HepG2 (cell line): ENCODE measurements around the gene NGEF. TPM values are rescaled to one million over a fixed set of nuclear protein-coding genes. Genes with fewer than 3 reads are reported as not detected.

ENCODE experiments used
- ARID3A ChIP-seq: IDR thresholded peaks from 2 replicates; pipeline ENCODE4 v1.6.1; 2012; ENCODE audit warnings: low read depth, low read length, improper control_type of control experiment
- ATAD3A ChIP-seq: sonication (generic); formaldehyde crosslinking; IDR thresholded peaks from 2 replicates; pipeline ENCODE4 v1.4.0; 2020; ENCODE audit warnings: missing genetic modification reagents
- CSRNP2 ChIP-seq: sonication (generic); formaldehyde crosslinking; conservative IDR thresholded peaks from 2 replicates; pipeline ENCODE4 v1.8.0; 2022; ENCODE audit warnings: low read depth, missing genetic modification reagents
- EEA1 ChIP-seq: sonication (generic); formaldehyde crosslinking; IDR thresholded peaks from 2 replicates; pipeline ENCODE4 v1.5.1; 2020; ENCODE audit warnings: mild to moderate bottlenecking, missing genetic modification reagents, borderline replicate concordance
- EED ChIP-seq: sonication (generic); formaldehyde crosslinking; IDR thresholded peaks from 2 replicates; pipeline ENCODE4 v1.5.0; 2020; ENCODE audit warnings: mild to moderate bottlenecking, missing genetic modification reagents
- GLI4 ChIP-seq: sonication (generic); formaldehyde crosslinking; IDR thresholded peaks from 2 replicates; pipeline ENCODE4 v1.5.1; 2020; ENCODE audit warnings: missing genetic modification reagents, mild to moderate bottlenecking, moderate library complexity, borderline replicate concordance
- HOXA7 ChIP-seq: sonication (generic); formaldehyde crosslinking; IDR thresholded peaks from 2 replicates; pipeline ENCODE4 v1.8.1; 2022; ENCODE audit warnings: mild to moderate bottlenecking, missing genetic modification reagents, moderate library complexity
- PHF8 ChIP-seq: sonication (generic); formaldehyde crosslinking; IDR thresholded peaks from 2 replicates; pipeline ENCODE4 v1.5.0; 2020; ENCODE audit warnings: missing genetic modification reagents
- PITX1 ChIP-seq: sonication (generic); formaldehyde crosslinking; IDR thresholded peaks from 2 replicates; pipeline ENCODE4 v1.5.1; 2020; ENCODE audit warnings: mild to moderate bottlenecking, missing genetic modification reagents
- SRSF4 ChIP-seq: fragments of 200-400 bp; formaldehyde crosslinking; IDR thresholded peaks from one replicate; pipeline ENCODE4 v1.6.1; 2018; ENCODE audit warnings: mild to moderate bottlenecking, low read depth, low read length, moderate library complexity; ENCODE audit not compliant: poor library complexity, severe bottlenecking
- THAP11 ChIP-seq: IDR thresholded peaks from 2 replicates; pipeline ENCODE4 v1.6.1; 2016; ENCODE audit warnings: missing biosample characterization, missing genetic modification reagents
- ZKSCAN8 ChIP-seq: IDR thresholded peaks from 2 replicates; pipeline ENCODE4 v1.6.1; 2016; ENCODE audit warnings: borderline replicate concordance, missing genetic modification reagents, missing compliant biosample characterization
- ZNF280D ChIP-seq: sonication (generic); formaldehyde crosslinking; IDR thresholded peaks from 2 replicates; pipeline ENCODE4 v1.5.1; 2020; ENCODE audit warnings: mild to moderate bottlenecking, missing genetic modification reagents
- polyA plus RNA-seq, 8 experiments: library from polyadenylated mRNA; depleted of rRNA in 3 of 8; stranded (reverse) in 7 of 8; unstranded in 1 of 8; fragments of >200 nt; fragmentation: Illumina TruSeq in 4 of 8; extraction: Trizol in 4 of 8; gene quantifications; 2 replicates each; pipeline versions ENCODE4 v1.2.1 to v1.2.3, GENCODE V29; 2011 to 2016; ENCODE audit warnings: low read depth in 4 of 8, missing spikeins in 1 of 8, mixed read lengths in 1 of 8; ENCODE audit not compliant: insufficient read depth in 1 of 8
- total RNA-seq, 5 experiments: library from RNA; depleted of rRNA; stranded (reverse); fragments of >200 nt; fragmentation: Illumina TruSeq; extraction: Trizol; gene quantifications; 2 replicates each; pipeline ENCODE4 v1.2.3, GENCODE V29; 2016; ENCODE audit warnings: low read depth in 1 of 5
- TF ChIP-seq, protein P1 (sequence below): IDR thresholded peaks from 2 replicates; pipeline ENCODE4 v1.6.1; 2016; ENCODE audit warnings: mild to moderate bottlenecking
- TF ChIP-seq, protein P2 (sequence below): sonication (generic); formaldehyde crosslinking; IDR thresholded peaks from 2 replicates; pipeline ENCODE4 v1.8.0; 2022; ENCODE audit warnings: missing genetic modification reagents, low read depth, mild to moderate bottlenecking, borderline replicate concordance
- TF ChIP-seq, protein P3 (sequence below): sonication (generic); formaldehyde crosslinking; conservative IDR thresholded peaks from 2 replicates; pipeline ENCODE4 v1.4.0; 2020; ENCODE audit warnings: missing genetic modification reagents

The NGEF gene
- total and polyA plus RNA-seq, 2 of the 13 experiments (the other 11 are each of a cell fraction or from before 2014, with no cell fraction given), result 14.4 to 36.9 TPM

GRCh38 chr2:232876161-232876977 is 136.7 kb downstream of the NGEF start (continued):
- TF ChIP-seq SRSF4 (peak; percentile 18), ZNF280D (CRISPR knock-in tag) (no peak), GLI4 (CRISPR knock-in tag) (0 out of 2 replicates have a peak, but pooled peaks have one; percentile 61), ZKSCAN8 (CRISPR knock-in tag) (no peak), ARID3A (no peak), PITX1 (CRISPR knock-in tag) (no peak), ATAD3A (peak; percentile 52; the same call in 1 of the 2 replicates), EED (CRISPR knock-in tag) (peak; percentile 61; the same call in 1 of the 2 replicates), EEA1 (no peak), HOXA7 (CRISPR knock-in tag) (no peak), CSRNP2 (CRISPR knock-in tag) (no peak), PHF8 (peak; percentile 62), THAP11 (no peak)
- TF ChIP-seq, protein P1, sequence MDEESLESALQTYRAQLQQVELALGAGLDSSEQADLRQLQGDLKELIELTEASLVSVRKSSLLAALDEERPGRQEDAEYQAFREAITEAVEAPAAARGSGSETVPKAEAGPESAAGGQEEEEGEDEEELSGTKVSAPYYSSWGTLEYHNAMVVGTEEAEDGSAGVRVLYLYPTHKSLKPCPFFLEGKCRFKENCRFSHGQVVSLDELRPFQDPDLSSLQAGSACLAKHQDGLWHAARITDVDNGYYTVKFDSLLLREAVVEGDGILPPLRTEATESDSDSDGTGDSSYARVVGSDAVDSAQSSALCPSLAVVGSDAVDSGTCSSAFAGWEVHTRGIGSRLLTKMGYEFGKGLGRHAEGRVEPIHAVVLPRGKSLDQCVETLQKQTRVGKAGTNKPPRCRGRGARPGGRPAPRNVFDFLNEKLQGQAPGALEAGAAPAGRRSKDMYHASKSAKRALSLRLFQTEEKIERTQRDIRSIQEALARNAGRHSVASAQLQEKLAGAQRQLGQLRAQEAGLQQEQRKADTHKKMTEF, result no peak; the same call in 1 of the 2 replicates
- TF ChIP-seq, protein P2, sequence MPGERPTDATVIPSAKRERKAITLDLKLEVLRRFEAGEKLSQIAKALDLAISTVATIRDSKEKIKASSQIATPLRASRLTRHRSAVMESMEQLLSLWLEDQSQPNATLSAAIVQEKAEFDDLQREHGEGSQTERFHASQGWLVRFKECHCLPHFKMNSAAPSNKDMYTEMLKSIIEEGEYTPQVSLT (CRISPR knock-in tag), result no peak; the same call in 1 of the 2 replicates
- TF ChIP-seq, protein P3, sequence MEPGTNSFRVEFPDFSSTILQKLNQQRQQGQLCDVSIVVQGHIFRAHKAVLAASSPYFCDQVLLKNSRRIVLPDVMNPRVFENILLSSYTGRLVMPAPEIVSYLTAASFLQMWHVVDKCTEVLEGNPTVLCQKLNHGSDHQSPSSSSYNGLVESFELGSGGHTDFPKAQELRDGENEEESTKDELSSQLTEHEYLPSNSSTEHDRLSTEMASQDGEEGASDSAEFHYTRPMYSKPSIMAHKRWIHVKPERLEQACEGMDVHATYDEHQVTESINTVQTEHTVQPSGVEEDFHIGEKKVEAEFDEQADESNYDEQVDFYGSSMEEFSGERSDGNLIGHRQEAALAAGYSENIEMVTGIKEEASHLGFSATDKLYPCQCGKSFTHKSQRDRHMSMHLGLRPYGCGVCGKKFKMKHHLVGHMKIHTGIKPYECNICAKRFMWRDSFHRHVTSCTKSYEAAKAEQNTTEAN (CRISPR knock-in tag), result 0 out of 2 replicates have a peak, but pooled peaks have one; percentile 19
